GM18909 (cell line): ENCODE data around the gene MEGF6.

Source experiments
- ATAC-seq: cut with Tn5 transposase; IDR thresholded peaks from one replicate; pipeline ENCODE4 v1.9.1; 2021; ENCODE audit warnings: mild to moderate bottlenecking; ENCODE audit not compliant: unreplicated experiment, poor library complexity

The MEGF6 gene

GRCh38 chr1:3611170-3612019 lies at the start of gene MEGF6:
Gene MEGF6, minus strand, starts transcription at chr1:3611508. Its CDS starts 240 bp downstream, at chr1:3611268.
- ATAC-seq: no peak

GRCh38 chr1:3660704-3661103 lies 49.4 kb upstream of the MEGF6 start:
- ATAC-seq: no peak

- no peak for ATAC-seq
These were observed 47.8 kb upstream of the MEGF6 start for GRCh38 chr1:3659093-3659492.

GRCh38 chr1:3658231-3658615 lies 46.9 kb upstream of the MEGF6 start:
- ATAC-seq: no peak

- ATAC-seq: no peak
These were observed 46.4 kb upstream of the MEGF6 start for GRCh38 chr1:3657578-3658230.

GRCh38 chr1:3657096-3657475 lies 45.8 kb upstream of the MEGF6 start:
- ATAC-seq: no peak

GRCh38 chr1:3656450-3657095 lies 45.3 kb upstream of the MEGF6 start:
- peak; percentile 72 for ATAC-seq

GRCh38 chr1:3654549-3655281 lies 43.4 kb upstream of the MEGF6 start:
- ATAC-seq: no peak

GRCh38 chr1:3653286-3653618 lies 41.9 kb upstream of the MEGF6 start:
- no peak for ATAC-seq

- ATAC-seq: no peak
These were observed 41.4 kb upstream of the MEGF6 start for GRCh38 chr1:3652548-3653285.

- no peak for ATAC-seq
These were observed 40.7 kb upstream of the MEGF6 start, which contains the start of gene TP73 for GRCh38 chr1:3651930-3652547. Gene TP73, plus strand, starts transcription at chr1:3652516. Its CDS starts 29,850 bp downstream, at chr1:3682366.

GRCh38 chr1:3651026-3651929 lies 40.0 kb upstream of the MEGF6 start:
- no peak for ATAC-seq

- no peak for ATAC-seq
These were observed 39.1 kb upstream of the MEGF6 start for GRCh38 chr1:3650248-3651025.

- ATAC-seq: peak; percentile 90
These were observed 38.3 kb upstream of the MEGF6 start, which contains the start of gene WRAP73 for GRCh38 chr1:3649342-3650247. Gene WRAP73, minus strand, starts transcription at chr1:3650103. Its CDS starts 104 bp downstream, at chr1:3649999.

GRCh38 chr1:3646596-3646995 lies 35.3 kb upstream of the MEGF6 start:
- ATAC-seq: no peak

- no peak for ATAC-seq
These were observed 34.5 kb upstream of the MEGF6 start for GRCh38 chr1:3645666-3646355.
